KBM-7 (cell line): Measurements from ENCODE around the gene SELPLG.
A peak's percentile ranks its signal among the peaks of the same experiment; 100 is the strongest.

Experiments used
- DNase-seq: peaks from one replicate; pipeline ENCODE4 v3.0.0-alpha.2; 2015
- in situ Hi-C: fragments of 300-500 bp; cut with MboI; formaldehyde crosslinking; loops from 2 replicates; pipeline ENCODE4 v1.14.3; 2020; ENCODE audit warnings: low sequenced_read_pairs, low pct_unique_long_range_greater_than_20kb, mixed read lengths

The SELPLG gene

DNA sequence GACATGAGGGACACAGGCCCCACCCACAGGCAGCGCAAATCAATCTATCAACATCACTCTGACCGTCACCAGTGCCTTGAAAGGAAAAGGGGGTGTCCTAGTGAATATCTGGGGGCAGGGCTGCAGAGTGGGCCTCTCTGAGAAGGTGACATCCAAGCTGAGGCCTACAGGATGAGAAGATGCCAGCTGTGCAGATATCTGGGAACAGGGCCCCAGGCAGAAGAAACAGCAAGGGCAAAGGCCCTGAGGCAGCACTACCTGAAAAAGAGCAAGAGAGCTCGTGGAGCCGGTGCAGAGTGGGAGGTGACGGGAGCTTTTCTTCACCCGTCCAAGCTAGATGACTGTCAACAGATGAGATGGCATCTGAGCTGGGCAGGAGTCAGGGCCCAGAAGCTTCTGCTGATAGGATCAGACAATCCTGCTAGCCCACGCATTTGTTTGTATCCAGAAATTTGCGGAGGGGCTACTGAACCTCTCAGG, 23.3 kb downstream of the SELPLG start:
- in situ Hi-C loops: no loop called here
- no peak for DNase-seq

DNA sequence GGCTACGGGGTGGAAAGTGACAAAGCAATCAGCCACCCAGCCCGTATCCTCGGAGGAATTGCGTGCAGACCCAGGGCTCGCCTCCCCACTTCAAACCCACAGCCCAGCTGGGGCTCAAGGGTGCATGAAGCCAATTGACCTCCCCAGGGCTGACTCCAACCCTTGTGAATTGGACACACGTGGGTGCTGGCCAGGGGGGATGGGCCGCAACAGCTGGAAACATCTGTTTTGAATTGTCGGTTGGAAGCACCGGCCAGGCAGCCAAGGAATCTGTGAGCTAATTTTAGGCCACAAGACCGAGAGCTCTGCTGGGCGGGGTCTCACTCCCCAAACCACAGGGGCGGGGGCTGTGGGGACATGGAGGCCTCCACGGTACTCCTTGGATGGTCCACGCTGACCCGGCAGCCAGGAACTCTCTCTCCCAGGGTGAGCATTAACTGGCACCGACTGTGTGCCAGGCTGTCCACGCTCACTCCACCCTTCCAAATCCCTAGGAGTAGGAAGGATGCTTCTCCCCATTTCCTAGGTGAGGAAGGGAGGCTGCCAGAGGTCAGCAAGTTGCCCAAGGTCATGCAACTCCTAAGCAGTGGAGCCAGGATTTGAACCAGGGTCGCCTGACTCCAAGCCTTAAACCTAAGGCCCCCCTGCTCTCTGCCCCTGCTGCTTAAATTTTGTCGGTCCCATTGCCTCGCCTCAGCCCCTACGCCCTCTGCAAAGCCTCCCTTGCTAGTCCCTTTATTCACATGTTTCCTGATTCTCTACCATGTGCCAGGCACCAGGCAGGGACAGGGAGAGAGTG, 24.0 kb downstream of the SELPLG start:
- peak; percentile 81 for DNase-seq
- in situ Hi-C loops: no loop called here

GRCh38 chr12:108608616-108609015, 25.1 kb downstream of the SELPLG start:
- DNase-seq: no peak
- in situ Hi-C loops: no loop called here

GRCh38 chr12:108607981-108608600, 25.6 kb downstream of the SELPLG start:
- in situ Hi-C loops: no loop called here
- no peak for DNase-seq

- in situ Hi-C loops: no loop called here
- no peak for DNase-seq
These were observed 27.2 kb downstream of the SELPLG start for GRCh38 chr12:108606492-108606891.

DNA sequence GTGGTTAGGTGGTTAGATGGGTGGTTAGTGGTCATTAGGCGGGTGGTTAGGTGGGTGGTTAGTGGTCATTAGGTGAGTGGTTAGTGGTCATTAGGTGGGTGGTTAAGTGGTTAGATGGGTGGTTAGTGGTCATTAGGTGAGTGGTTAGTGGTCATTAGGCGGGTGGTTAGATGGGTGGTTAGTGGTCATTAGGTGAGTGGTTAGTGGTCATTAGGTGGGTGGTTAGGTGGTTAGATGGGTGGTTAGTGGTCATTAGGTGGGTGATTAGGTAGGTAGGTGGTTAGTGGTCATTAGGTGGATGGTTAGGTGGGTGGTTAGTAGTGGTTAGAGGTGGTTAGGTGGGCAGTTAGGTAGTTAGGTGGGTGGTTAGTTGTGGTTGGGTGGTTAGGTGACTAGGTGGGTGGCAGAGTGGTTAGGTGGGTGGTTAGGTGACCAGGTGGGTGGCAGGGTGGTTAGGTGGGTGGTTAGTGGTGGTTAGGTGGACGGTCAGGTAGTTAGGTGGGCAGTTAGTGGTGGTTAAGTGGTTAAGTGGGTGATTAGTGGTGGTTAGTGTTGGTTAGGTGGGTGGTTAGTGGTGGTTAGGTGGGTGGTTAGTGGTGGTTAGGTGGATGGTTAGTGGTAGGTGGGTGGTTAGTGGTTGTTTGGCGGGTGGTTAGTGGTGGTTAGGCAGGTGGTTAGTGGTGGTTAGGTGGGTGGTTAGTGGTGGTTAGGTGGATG, 27.8 kb downstream of the SELPLG start:
- in situ Hi-C loops: no loop called here
- DNase-seq: no peak

DNA sequence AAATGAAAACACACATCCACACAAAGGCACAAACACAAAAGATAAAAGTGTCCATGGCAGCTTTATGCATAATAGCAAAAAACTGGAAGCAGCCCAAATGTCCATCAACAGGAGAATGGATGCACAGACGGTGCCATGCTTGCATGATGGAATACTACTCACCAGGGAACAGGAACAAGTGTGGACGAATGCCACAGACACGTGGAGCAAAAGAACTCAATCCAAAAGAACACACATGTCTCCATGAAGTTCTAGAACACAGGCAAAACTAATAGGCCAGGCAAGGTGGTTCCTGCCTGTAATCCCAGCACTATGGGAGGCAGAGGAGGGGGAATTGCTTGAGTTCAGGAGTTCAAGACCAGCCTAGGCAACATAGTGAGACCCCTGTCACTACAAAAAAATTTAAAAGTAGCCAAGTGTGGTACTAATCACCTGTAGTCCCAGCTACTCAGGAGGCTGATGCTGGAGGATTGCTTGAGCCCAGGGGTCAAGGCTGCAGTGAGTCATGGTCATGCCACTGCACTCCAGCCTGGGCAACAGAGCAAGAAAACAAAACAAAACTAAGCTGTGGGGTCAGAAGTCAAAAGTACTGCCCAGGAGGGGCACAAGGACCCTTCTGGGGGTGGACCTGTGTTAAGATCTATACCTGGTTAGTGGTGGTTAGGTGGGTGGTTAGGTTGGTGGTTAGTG, 28.5 kb downstream of the SELPLG start:
- in situ Hi-C loops: no loop called here
- DNase-seq: peak; percentile 28

DNA sequence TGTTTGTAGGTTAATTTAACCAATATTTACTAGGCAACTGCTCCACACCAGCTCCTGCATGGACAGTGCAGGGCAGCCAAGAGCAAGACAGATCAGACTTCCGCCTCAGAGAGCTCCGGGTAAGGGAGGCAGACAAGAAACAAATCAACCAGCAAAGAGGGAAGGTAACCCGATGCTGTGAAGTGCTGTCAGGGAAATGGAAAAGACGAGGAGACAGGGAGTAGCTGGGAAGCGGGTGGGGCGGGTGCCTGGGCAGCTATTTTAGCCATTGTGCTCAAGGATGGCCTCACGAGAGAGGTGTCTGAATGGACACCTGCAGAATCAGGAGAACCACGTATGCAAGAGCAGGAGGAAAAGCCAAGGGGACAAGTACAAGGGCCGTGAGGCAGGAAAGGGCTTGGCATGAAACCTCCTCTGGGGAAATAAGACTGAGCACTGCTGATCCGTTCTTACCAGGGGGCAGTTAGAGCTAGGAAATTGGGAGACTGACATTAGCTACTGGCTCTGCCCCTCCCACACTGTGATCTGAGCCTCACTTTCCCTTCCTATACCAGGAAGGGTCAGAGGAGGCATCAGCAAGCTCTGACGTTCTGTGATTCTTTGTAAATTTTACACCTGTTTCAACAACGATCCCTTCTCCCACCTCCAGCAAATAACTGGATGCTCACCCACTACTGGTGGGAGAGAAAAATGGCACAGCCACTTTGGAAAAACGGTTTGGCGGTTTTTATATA, 29.3 kb downstream of the SELPLG start:
- in situ Hi-C loops: no loop called here
- DNase-seq: no peak

- DNase-seq: no peak
- in situ Hi-C loops: no loop called here
These were observed 30.0 kb downstream of the SELPLG start for GRCh38 chr12:108603743-108604142.

GRCh38 chr12:108602976-108603704, 30.6 kb downstream of the SELPLG start:
- in situ Hi-C loops: no loop called here
- DNase-seq: no peak

DNA sequence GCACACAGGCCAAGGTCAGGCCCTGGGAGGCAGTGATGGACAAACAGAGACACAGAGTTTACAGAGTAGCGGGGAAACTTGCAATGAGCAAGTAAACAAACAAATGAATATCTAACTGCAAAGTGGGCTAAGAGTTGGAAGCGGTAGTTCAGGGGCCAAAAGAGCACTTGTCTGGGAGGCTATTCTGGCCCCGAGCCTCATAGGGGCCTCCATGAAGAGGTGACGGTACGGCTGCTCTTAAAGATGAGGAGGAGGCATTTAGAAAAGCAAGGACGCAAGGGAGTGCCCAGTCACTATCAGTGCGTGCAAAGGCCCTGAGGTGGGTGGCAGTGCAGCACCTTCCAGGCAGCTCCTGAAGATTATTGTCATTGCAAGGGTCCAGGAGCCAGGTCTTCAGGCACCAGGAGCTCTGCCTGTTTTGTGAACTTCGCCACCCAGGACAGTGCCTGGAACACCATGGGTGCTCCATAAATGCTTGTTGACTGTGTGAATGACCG, 31.4 kb downstream of the SELPLG start:
- in situ Hi-C loops: no loop called here
- no peak for DNase-seq

- no peak for DNase-seq
- in situ Hi-C loops: no loop called here
These were observed 33.0 kb downstream of the SELPLG start for GRCh38 chr12:108600702-108601007.

DNA sequence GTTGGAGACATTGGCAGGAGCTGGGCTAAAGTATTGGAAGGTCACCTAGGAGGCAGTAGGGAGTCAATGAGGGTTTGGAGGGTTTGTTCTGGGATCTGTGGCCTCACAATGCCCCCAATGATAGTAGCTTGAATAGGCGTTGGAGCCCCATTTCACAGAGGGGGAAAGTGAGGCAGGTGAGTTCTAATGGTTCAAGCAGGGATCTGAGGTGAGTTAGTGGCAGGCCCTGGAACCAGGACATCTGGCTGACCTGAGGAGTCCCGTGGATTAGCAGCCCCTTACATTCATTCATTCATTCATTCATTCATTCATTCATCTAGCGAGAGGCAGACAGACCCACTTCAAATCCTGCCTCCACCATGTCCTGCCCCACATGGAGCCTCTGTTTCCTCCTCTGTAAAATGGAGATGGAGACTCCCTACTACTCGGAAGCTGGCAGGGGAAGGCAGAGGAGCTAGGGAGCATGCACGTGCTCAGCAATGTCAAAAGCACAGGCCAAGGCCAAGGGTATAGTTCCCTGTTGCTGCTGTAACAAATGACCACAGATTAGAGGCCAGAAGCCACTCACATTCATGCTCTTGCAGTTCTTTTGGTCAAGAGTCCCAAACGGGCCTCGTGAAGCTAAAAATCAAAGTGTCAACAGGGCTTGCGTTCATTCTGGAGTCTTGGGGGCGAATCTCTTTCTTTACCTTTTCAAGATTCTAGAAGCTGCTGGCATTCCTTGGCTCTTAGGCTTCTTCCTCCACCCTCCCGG, 33.6 kb downstream of the SELPLG start:
- DNase-seq: no peak
- in situ Hi-C loops: no loop called here

- in situ Hi-C loops: no loop called here
- DNase-seq: no peak
These were observed 34.2 kb downstream of the SELPLG start for GRCh38 chr12:108599541-108599940.

- no peak for DNase-seq
- in situ Hi-C loops: no loop called here
These were observed 35.0 kb downstream of the SELPLG start for GRCh38 chr12:108598553-108599250.

DNA sequence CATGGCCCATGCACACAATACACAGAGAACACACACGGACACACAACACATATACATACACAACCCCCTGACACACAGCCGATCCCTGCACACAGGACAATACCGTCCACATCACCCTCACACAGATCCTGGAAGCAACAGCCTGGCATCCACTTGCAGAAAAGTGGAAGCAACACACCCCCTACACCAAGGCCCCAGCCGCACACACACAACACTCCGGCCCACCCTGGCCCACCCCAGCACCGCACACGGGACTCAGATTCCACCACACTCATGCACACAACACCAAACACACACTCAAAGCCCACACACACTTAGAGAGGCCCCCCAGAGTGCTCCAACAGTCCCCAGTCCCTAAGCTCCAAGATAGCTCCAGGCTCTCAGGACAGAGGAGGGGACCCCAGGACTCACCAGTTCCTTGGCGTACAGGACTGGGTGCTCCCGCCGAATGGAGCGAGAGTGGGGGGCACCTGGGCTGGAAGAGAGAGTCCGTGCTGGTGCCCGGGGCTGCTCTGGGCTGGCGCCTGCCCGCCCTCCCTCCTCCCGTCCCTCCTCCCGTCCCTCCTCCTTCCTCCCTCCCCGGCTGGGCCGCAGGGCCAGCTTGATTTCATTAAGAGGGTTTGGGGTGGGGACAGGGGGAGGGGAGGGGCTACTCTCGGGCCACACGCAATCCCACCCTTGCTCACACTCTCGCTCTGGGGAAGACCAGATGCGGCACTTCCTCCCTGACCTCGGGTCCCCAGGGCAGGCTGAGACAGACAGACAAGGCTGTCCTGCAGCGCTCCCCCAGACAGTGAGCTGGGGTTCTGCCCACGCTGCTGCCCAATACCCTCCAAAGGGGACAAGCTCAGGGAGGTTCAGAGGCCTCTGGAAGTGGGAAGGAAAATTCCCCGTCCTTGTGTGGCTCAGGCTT, 35.9 kb downstream of the SELPLG start, which contains the start of gene TMEM119:
Gene TMEM119, minus strand, starts transcription at position 526 of the 913 bp plus-strand sequence. CDS start 5,701 bp downstream, outside the sequence.
- in situ Hi-C loops: no loop called here
- peak; percentile 35 for DNase-seq
